ENCODE data around the gene TRIM45.

GRCh38 chr1:117135329-117135728 lies 13.8 kb upstream of the TRIM45 start:
- TF ChIP-seq CTCF (IDR thresholded peaks at IDR 0.05; ENCODE audit: poor library complexity), result no peak
- no peak for TF ChIP-seq EZH2phosphoT487 (IDR thresholded peaks at IDR 0.05; ENCODE audit: low read depth, severe bottlenecking, unreplicated experiment)
